Ammon's horn (tissue), 1 donor: ENCODE data around the gene NCBP3.
A peak's percentile ranks its signal among the peaks of the same experiment; 100 is the strongest.

Source experiments
- DNase-seq: peaks from one replicate; pipeline ENCODE4 v3.0.0-alpha.2; 2016; ENCODE audit warnings: low spot score

The NCBP3 gene

GRCh38 chr17:3845621-3846436 is at the start of gene NCBP3:
TSS of gene NCBP3 (minus strand) at chr17:3846246. CDS start at chr17:3846223, 23 bp downstream.
- peak; percentile 95 for DNase-seq

GRCh38 chr17:3895354-3895753 is 49.3 kb upstream of the NCBP3 start:
- DNase-seq: no peak

GRCh38 chr17:3894911-3895343 is 48.9 kb upstream of the NCBP3 start:
- no peak for DNase-seq

GRCh38 chr17:3894188-3894587 is 48.1 kb upstream of the NCBP3 start:
- DNase-seq: no peak

- no peak for DNase-seq
These were observed 47.7 kb upstream of the NCBP3 start for GRCh38 chr17:3893720-3894116.

GRCh38 chr17:3893003-3893719 is 47.1 kb upstream of the NCBP3 start, which contains the start of gene CAMKK1:
TSS of gene CAMKK1 (minus strand) at chr17:3893053. CDS start at chr17:3885687, 7,366 bp downstream.
- peak; percentile 88 for DNase-seq

GRCh38 chr17:3892095-3892998 is 46.3 kb upstream of the NCBP3 start:
- DNase-seq: peak; percentile 81

- DNase-seq: no peak
These were observed 45.6 kb upstream of the NCBP3 start for GRCh38 chr17:3891626-3892094.

GRCh38 chr17:3890878-3891219 is 44.8 kb upstream of the NCBP3 start:
- DNase-seq: no peak

GRCh38 chr17:3890082-3890877 is 44.2 kb upstream of the NCBP3 start:
- no peak for DNase-seq

- DNase-seq: no peak
These were observed 43.4 kb upstream of the NCBP3 start for GRCh38 chr17:3889325-3890012.

GRCh38 chr17:3888343-3889171 is 42.5 kb upstream of the NCBP3 start:
- DNase-seq: peak; percentile 66

- no peak for DNase-seq
These were observed 41.8 kb upstream of the NCBP3 start for GRCh38 chr17:3887804-3888203.

- DNase-seq: no peak
These were observed 41.3 kb upstream of the NCBP3 start for GRCh38 chr17:3887394-3887793.

GRCh38 chr17:3886776-3887175 is 40.7 kb upstream of the NCBP3 start:
- DNase-seq: peak; percentile 76

GRCh38 chr17:3885970-3886369 is 39.9 kb upstream of the NCBP3 start:
- no peak for DNase-seq

GRCh38 chr17:3885271-3885670 is 39.2 kb upstream of the NCBP3 start:
- DNase-seq: no peak

- DNase-seq: no peak
These were observed 38.1 kb upstream of the NCBP3 start for GRCh38 chr17:3884188-3884587.

- no peak for DNase-seq
These were observed 36.2 kb upstream of the NCBP3 start for GRCh38 chr17:3882276-3882675.

- no peak for DNase-seq
These were observed 34.9 kb upstream of the NCBP3 start for GRCh38 chr17:3880983-3881382.
